DND-41 (cell line): Measurements from ENCODE around the gene QSER1.

Experiments used
- ATAC-seq: fragments of 200-7000 bp; cut with Tn5 transposase; 3 replicates; pipeline ENCODE4 v1.9.1; 2021; ENCODE audit warnings: low read depth; ENCODE audit not compliant: insufficient read depth
- DNase-seq: peaks from one replicate; pipeline ENCODE4 v3.0.0-alpha.2; 2020
- H2AFZ ChIP-seq: 2 replicates; pipeline ENCODE4 v1.6.0; 2012; ENCODE audit warnings: low read depth, low read length
- H3K27ac ChIP-seq: 2 replicates; pipeline ENCODE4 v1.5.1; 2012; ENCODE audit warnings: low read length, inconsistent platforms
- H3K27me3 ChIP-seq: fragments of 200-600 bp; sonication (generic); 2 replicates; pipeline ENCODE4 v1.6.0; 2012; ENCODE audit warnings: low read length, mild to moderate bottlenecking, inconsistent platforms; ENCODE audit not compliant: insufficient read depth, poor library complexity
- H3K36me3 ChIP-seq: 2 replicates; pipeline ENCODE4 v1.5.1; 2012; ENCODE audit warnings: low read length, inconsistent platforms; ENCODE audit not compliant: insufficient read depth
- H3K4me1 ChIP-seq: 2 replicates; pipeline ENCODE4 v1.5.1; 2012; ENCODE audit warnings: mild to moderate bottlenecking, low read length; ENCODE audit not compliant: insufficient read depth
- H3K4me2 ChIP-seq: 2 replicates; pipeline ENCODE4 v1.6.0; 2012; ENCODE audit warnings: mild to moderate bottlenecking, moderate library complexity, low read length, inconsistent platforms; ENCODE audit not compliant: insufficient read depth
- H3K4me3 ChIP-seq, 2 experiments: fragments of 200-600 bp in 1 of 2; shearing (Covaris generic) in 1 of 2; 2 replicates each; pipeline ENCODE4 v1.5.1; 2012 to 2016; ENCODE audit warnings: inconsistent platforms in 2 of 2, low read length in 2 of 2, mild to moderate bottlenecking in 2 of 2, low read depth in 1 of 2, moderate library complexity in 1 of 2
- H3K79me2 ChIP-seq: 2 replicates; pipeline ENCODE4 v1.6.0; 2012; ENCODE audit warnings: low read length, inconsistent platforms; ENCODE audit not compliant: insufficient read depth
- H3K9ac ChIP-seq: 2 replicates; pipeline ENCODE4 v1.6.0; 2012; ENCODE audit warnings: low read depth, mild to moderate bottlenecking, inconsistent platforms, low read length, moderate library complexity
- H3K9me3 ChIP-seq: 2 replicates; pipeline ENCODE4 v1.5.1; 2012; ENCODE audit warnings: low read length, moderate library complexity, mild to moderate bottlenecking, inconsistent platforms; ENCODE audit not compliant: insufficient read depth, severe bottlenecking
- H4K20me1 ChIP-seq: 2 replicates; pipeline ENCODE4 v1.6.0; 2012; ENCODE audit warnings: low read length; ENCODE audit not compliant: insufficient read depth
- CTCF ChIP-seq: IDR thresholded peaks from 2 replicates; pipeline ENCODE4 v1.5.1; 2012; ENCODE audit warnings: borderline replicate concordance, low read length, moderate library complexity, mild to moderate bottlenecking; ENCODE audit not compliant: poor library complexity, severe bottlenecking; ENCODE audit errors: extremely low read depth
- EZH2 ChIP-seq: IDR thresholded peaks from 3 replicates; pipeline ENCODE4 v1.6.1; 2012; ENCODE audit warnings: borderline replicate concordance, low read depth, mild to moderate bottlenecking, moderate library complexity, low read length, inconsistent platforms; ENCODE audit not compliant: severe bottlenecking

QSER1 gene

GRCh38 chr11:32897103-32897502, 4.5 kb downstream of the QSER1 start:
- Histone ChIP-seq H4K20me1 (peaks cover 52% of the 10 kb centered on the region), H3K9ac (no peak overlapping the region), H3K4me1 (peaks cover 25% of the 10 kb centered on the region), H3K27ac (no peak overlapping the region), H3K9me3 (no peaks in the 10 kb centered on the region), H3K4me3 (no peak overlapping the region), H3K27me3 (no peaks in the 10 kb centered on the region), H3K4me2 (peak overlapping the region; percentile 10; the same call in 1 of the 2 replicates), H3K36me3 (peaks cover 30% of the 10 kb centered on the region), H2AFZ (no peak overlapping the region), H3K79me2 (peaks cover 90% of the 10 kb centered on the region)
- DNase-seq = no peak
- no peak for ATAC-seq
- TF ChIP-seq EZH2 (no peak), CTCF (no peak)

- peaks cover 100% of the 10 kb centered on the region for H3K79me2 ChIP-seq
- H3K27ac ChIP-seq = no peak overlapping the region
- H3K4me1 ChIP-seq = peaks cover 20% of the 10 kb centered on the region
- ATAC-seq (no peak), DNase-seq (no peak)
- no peak for TF ChIP-seq EZH2
- no peak for TF ChIP-seq CTCF
- peaks cover 37% of the 10 kb centered on the region; the same call in 1 of the 2 replicates for H3K36me3 ChIP-seq
- no peaks in the 10 kb centered on the region for H3K9me3 ChIP-seq
- peaks cover 71% of the 10 kb centered on the region for H4K20me1 ChIP-seq
- no peak overlapping the region for H2AFZ ChIP-seq
- no peak overlapping the region for H3K4me2 ChIP-seq
- no peak overlapping the region for H3K4me3 ChIP-seq
- no peak overlapping the region for H3K9ac ChIP-seq
- no peaks in the 10 kb centered on the region for H3K27me3 ChIP-seq
These were observed 6.8 kb downstream of the QSER1 start for GRCh38 chr11:32899438-32899837.

- no peaks in the 10 kb centered on the region for H3K9me3 ChIP-seq
- peaks cover 36% of the 10 kb centered on the region; the same call in 1 of the 2 replicates for H3K36me3 ChIP-seq
- H3K79me2 ChIP-seq = peaks cover 100% of the 10 kb centered on the region
- no peak overlapping the region for H3K4me2 ChIP-seq
- H3K27me3 ChIP-seq = no peaks in the 10 kb centered on the region
- DNase-seq (no peak), ATAC-seq (no peak)
- H4K20me1 ChIP-seq = peaks cover 74% of the 10 kb centered on the region
- no peak overlapping the region for H3K9ac ChIP-seq
- H3K27ac ChIP-seq = no peak overlapping the region
- no peak for TF ChIP-seq CTCF
- TF ChIP-seq EZH2 = no peak
- H3K4me3 ChIP-seq = no peak overlapping the region
- H2AFZ ChIP-seq = no peak overlapping the region
- H3K4me1 ChIP-seq = peaks cover 3% of the 10 kb centered on the region; the same call in 1 of the 2 replicates
These were observed 9.6 kb downstream of the QSER1 start for GRCh38 chr11:32902089-32902665.
